Esophagus (tissue), 2 donors: ENCODE data around the gene CACNA1D. TPM values are rescaled to one million over a fixed set of nuclear protein-coding genes. Genes with fewer than 3 reads are reported as not detected.

Experiments
- H3K27ac ChIP-seq, 2 donors: one replicate each; pipeline ENCODE4 v1.5.1; 2013; ENCODE audit warnings: low read depth in 2 of 2, mild to moderate bottlenecking in 2 of 2, inconsistent platforms in 1 of 2, low read length in 1 of 2, moderate library complexity in 1 of 2
- H3K27me3 ChIP-seq, 2 donors: one replicate each; pipeline ENCODE4 v1.6.1; 2013; ENCODE audit warnings: low read length in 2 of 2, control low read depth in 1 of 2, mild to moderate bottlenecking in 1 of 2; ENCODE audit not compliant: insufficient read depth in 2 of 2, control insufficient read depth in 1 of 2
- H3K36me3 ChIP-seq, 2 donors: one replicate each; pipeline ENCODE4 v1.6.1; 2013; ENCODE audit warnings: low read length in 1 of 2; ENCODE audit not compliant: control insufficient read depth in 2 of 2, insufficient read depth in 2 of 2
- H3K4me1 ChIP-seq, 2 donors: one replicate each; pipeline ENCODE4 v1.6.1; 2013; ENCODE audit warnings: low read length in 1 of 2; ENCODE audit not compliant: control insufficient read depth in 2 of 2, insufficient read depth in 2 of 2
- H3K4me3 ChIP-seq, 2 donors: one replicate each; pipeline ENCODE4 v1.5.1; 2013; ENCODE audit warnings: low read length in 2 of 2, mild to moderate bottlenecking in 2 of 2, low read depth in 1 of 2, moderate library complexity in 1 of 2
- H3K9me3 ChIP-seq, 2 donors: one replicate each; pipeline ENCODE4 v1.6.1; 2013; ENCODE audit warnings: mild to moderate bottlenecking in 2 of 2, low read depth in 1 of 2, low read length in 1 of 2, moderate library complexity in 1 of 2; ENCODE audit not compliant: control insufficient read depth in 2 of 2, insufficient read depth in 1 of 2
- WGBS, 2 donors: extraction: QIAGEN DNeasy Blood & Tissue Kit; methylation state at CpG; one replicate each; pipeline ENCODE4 v1.1.7; 2013; 5-methylcytosine and 5-hydroxymethylcytosine counted together
- polyA plus RNA-seq, 2 donors: library from polyadenylated mRNA; stranded (reverse); fragments of 200-250 nt; gene quantifications; one replicate each; pipeline ENCODE4 v1.2.3, GENCODE V29; 2013
- donor health status: healthy with polysubstance abuse.
- donor health status: Bipolar disorder and iron deficiency.

The CACNA1D gene
- polyA plus RNA-seq, 2 donors: 0.38 to 0.61 TPM

DNA sequence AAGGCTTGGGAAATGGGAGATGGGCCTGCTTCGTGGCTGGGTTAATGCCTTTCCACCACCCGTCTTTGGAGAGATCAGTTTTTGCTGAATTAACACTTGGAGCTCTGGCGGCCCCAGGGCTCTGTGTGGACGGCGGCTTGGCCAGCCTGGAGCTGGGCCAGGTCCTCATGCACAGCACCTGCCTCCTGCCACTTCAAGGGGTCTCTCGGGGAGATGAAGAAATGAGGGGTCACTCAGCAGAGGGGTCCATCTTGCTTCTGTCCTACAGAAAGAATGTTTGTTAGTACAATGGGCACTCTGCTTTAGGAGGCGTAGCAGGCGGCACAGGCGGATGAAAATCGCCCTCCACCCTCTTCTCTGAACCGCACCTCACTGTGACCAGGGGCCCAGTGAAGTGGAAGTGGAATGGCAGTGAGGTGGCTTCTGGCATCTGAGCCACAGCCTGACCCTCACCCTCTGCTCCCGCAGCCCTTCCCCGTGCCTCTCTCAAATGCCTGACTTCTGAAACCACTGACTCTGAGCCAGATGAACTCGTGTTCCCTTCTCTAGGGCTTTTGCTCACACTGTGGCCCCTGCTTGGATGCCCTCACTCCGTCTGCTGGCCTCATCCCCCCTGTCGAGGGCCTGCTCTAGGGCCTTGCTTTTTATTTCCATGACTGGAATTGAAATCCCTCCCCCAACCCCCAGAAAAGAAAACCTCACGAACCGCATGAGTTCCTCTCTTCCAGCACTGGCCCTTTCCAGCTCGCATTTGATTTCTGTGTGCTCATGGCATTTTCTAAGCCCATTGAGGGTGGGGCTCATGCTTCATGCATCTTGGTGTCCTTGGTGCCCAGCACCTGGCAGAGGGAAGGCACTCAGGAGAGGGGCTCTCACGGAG is 309.6 kb downstream of the CACNA1D start:
- Histone ChIP-seq H3K4me3 (no peak overlapping the region), H3K9me3 (no peaks in the 10 kb centered on the region), H3K4me1 (peaks cover 11% of the 10 kb centered on the region in 2 donors), H3K36me3 (no peaks in the 10 kb centered on the region), H3K27me3 (no peaks in the 10 kb centered on the region), H3K27ac (no peak overlapping the region)
- WGBS, 2 donors: 80 to 81% methylated on average over 20 of the region's 20 CpGs

DNA sequence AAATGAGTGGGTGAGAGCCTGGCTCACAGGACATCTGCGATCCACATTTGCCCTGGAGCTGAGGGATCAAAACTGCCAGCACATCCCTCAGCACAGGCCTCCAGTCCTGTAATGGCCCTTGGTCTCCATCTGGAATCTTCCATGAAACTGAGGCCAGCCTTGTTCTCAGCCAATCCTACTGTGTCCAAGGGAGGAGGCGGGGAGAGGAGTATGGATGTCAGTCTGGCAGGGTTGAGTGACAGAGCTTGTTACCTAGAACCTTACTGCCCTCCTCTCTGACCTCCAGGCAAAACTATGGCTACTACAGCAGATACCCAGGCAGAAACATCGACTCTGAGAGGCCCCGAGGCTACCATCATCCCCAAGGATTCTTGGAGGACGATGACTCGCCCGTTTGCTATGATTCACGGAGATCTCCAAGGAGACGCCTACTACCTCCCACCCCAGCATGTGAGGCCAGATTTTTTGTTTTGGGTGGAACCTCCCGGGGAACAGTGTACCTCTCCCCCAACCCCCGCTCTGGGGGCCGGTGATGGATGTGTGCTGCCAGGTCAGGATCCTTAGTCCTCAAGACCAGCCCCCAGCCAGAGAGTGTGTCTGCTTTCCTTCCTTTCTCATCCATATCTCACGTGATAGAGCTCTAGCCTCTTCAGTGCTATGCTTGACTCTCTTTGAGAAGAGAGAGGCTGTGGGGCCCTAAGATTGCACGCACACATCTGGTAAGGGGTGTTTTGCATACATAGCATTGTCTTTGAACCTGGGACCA is 310.5 kb downstream of the CACNA1D start:
- Histone ChIP-seq H3K27ac (no peak overlapping the region), H3K9me3 (no peaks in the 10 kb centered on the region), H3K4me3 (no peak overlapping the region), H3K36me3 (no peaks in the 10 kb centered on the region), H3K4me1 (peaks cover 5 to 6% of the 10 kb centered on the region in 2 donors), H3K27me3 (no peaks in the 10 kb centered on the region)
- 45 to 65% methylated on average over 14 of the region's 14 CpGs for WGBS, 2 donors

- Histone ChIP-seq H3K4me3 (no peak overlapping the region), H3K27ac (no peak overlapping the region), H3K4me1 (peaks cover 1% of the 10 kb centered on the region in 2 donors), H3K27me3 (no peaks in the 10 kb centered on the region), H3K9me3 (no peaks in the 10 kb centered on the region), H3K36me3 (no peaks in the 10 kb centered on the region)
- 73 to 84% methylated on average over 4 of the region's 4 CpGs for WGBS, 2 donors
Measured at GRCh38 chr3:53805463-53806159, 311.2 kb downstream of the CACNA1D start.

DNA sequence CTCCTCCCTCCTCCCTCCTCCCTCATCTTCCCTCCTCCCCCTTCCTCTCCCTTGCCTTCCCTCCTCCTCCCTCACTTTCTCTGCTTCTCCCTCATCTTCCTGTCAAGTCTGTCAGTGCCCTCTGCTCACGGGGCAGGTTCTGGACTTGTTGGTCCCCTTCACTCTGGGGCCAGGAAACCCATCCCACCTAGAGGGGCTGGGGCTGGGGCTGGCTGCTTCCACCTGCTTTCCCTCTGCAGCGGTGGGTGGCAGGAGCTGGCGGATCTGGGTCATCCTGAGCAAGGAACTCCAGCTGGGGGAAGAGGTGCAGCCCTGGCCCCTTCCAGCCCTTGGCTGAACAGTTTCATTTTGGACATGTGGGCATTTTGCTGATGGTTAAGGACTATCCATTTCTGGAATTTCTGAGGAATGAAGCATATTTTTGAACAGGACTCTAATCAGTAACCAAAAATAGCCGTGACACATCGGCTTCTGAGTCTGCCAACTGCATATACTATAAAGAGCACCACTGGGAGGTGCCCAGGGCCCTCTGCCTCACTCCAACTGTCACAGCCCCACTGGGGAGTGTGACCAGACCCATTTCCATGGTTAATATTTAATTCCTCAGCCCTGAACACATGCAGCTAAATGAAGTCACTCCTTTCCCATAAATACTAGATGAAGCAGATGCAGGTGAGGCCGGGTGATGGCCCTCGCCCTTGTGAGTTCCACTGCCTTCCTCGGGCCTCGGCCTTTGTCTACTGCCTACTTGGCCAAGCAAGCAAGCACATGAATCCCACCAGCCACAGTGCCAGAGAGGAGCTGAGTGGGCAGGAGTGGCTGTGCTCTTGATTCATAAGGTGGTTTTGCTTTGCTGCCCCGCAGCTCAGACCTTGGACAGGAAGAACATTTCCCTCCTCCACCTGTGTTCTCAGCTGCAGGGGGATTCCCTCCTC is 312.0 kb downstream of the CACNA1D start:
- Histone ChIP-seq H3K36me3 (no peaks in the 10 kb centered on the region), H3K9me3 (no peaks in the 10 kb centered on the region), H3K4me1 (no peaks in the 10 kb centered on the region), H3K27me3 (no peaks in the 10 kb centered on the region), H3K27ac (no peak overlapping the region), H3K4me3 (no peak overlapping the region)
- 59 to 76% methylated on average over 10 of the region's 10 CpGs for WGBS, 2 donors

DNA sequence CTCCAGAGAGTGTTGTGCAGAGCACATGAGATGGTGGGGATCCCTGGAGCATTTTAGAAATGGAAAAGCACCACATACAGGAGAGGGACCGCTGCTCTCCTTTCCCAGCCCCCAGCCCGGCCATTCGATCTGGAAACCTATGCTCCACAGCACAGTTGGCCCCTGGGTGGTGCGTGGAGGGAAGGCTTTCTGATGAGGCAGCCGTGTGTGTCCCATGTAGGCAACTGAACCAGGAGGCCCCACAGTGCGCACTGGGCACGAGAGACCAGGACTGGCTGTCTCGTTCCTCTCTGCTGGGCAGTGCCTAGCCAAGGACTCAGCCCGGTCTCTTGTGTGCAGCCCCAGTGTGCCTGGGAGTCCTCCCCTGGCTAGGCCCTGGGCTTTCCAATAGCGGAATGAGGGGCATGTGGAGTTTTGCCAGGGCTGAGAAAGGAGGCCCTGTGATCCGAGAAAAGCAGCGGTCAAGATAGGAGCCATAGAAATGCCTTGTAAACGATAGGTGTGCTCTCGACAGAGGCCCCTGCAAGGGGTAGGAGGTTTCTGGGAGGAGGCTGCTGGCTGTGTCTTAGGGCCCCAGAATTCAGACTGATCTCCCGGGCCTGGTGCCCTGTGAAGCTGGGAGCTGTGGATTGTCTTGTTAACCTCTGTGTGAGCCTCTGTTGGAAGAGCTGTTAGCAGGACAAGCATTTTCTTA is 312.9 kb downstream of the CACNA1D start:
- no peaks in the 10 kb centered on the region for H3K36me3 ChIP-seq
- H3K27ac ChIP-seq: no peak overlapping the region
- H3K4me3 ChIP-seq: no peak overlapping the region
- no peaks in the 10 kb centered on the region for H3K9me3 ChIP-seq
- WGBS, 2 donors: 80 to 88% methylated on average over 15 of the region's 15 CpGs
- H3K27me3 ChIP-seq: no peaks in the 10 kb centered on the region
- no peaks in the 10 kb centered on the region for H3K4me1 ChIP-seq

GRCh38 chr3:53808496-53808895 is 314.1 kb downstream of the CACNA1D start:
- Histone ChIP-seq H3K4me3 (no peak overlapping the region), H3K27ac (no peak overlapping the region), H3K9me3 (no peaks in the 10 kb centered on the region), H3K4me1 (no peaks in the 10 kb centered on the region), H3K36me3 (no peaks in the 10 kb centered on the region), H3K27me3 (no peaks in the 10 kb centered on the region)
- WGBS, 2 donors: 94% methylated on average over 13 of the region's 13 CpGs

DNA sequence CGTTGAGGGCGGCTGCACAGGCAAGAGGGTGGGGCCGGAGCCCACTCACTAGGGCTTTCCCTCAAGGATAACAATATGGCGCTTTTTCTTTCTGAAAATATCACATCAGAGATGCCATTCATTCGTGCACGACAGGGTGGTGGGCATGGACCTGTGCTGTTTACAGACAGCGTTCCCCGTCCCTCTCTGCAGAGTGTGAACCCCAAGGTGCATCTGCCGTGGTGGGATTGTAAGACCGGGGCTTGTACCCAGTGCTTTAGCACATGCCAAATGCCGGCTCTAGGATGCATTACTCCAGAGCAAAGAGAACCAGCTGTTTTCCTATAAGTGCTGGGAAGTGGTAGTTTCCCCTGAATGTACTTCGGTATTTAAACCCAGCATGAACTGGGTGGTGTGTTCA is 314.9 kb downstream of the CACNA1D start:
- Histone ChIP-seq H3K27ac (no peak overlapping the region), H3K36me3 (no peaks in the 10 kb centered on the region), H3K27me3 (no peaks in the 10 kb centered on the region), H3K4me3 (no peak overlapping the region), H3K4me1 (no peaks in the 10 kb centered on the region), H3K9me3 (no peaks in the 10 kb centered on the region)
- 85 to 90% methylated on average over 12 of the region's 12 CpGs for WGBS, 2 donors

GRCh38 chr3:53809764-53810400 is 315.5 kb downstream of the CACNA1D start:
- Histone ChIP-seq H3K9me3 (no peaks in the 10 kb centered on the region), H3K36me3 (no peaks in the 10 kb centered on the region), H3K4me1 (no peaks in the 10 kb centered on the region), H3K27me3 (no peaks in the 10 kb centered on the region), H3K4me3 (no peak overlapping the region), H3K27ac (no peak overlapping the region)
- WGBS, 2 donors: 87 to 91% methylated on average over 28 of the region's 28 CpGs
